ENCODE measurements around the gene NPTN. TPM values are rescaled to one million over a fixed set of nuclear protein-coding genes. Genes with fewer than 3 reads are reported as not detected.

NPTN gene
- total RNA-seq, 4 donors from 2014 or later: 66.6 to 94.3 (median 88.8) TPM

- ATAC-seq (ENCODE audit: low FRiP score): no peak
- DNase-seq (ENCODE audit: low spot score): no peak
- no peak for TF ChIP-seq CTCF (IDR thresholded peaks at IDR 0.05)
These were observed 37.0 kb downstream of the NPTN start for GRCh38 chr15:73596174-73596573.

GRCh38 chr15:73594109-73594508 lies 39.1 kb downstream of the NPTN start:
- ATAC-seq (ENCODE audit: low FRiP score) (no peak), DNase-seq (ENCODE audit: low spot score) (no peak)
- TF ChIP-seq CTCF (IDR thresholded peaks at IDR 0.05): no peak

GRCh38 chr15:73593304-73594074 lies 39.7 kb downstream of the NPTN start:
- no peak for DNase-seq (ENCODE audit: low spot score)
- ATAC-seq (ENCODE audit: low FRiP score): no peak
- TF ChIP-seq CTCF (IDR thresholded peaks at IDR 0.05): no peak

- no peak for ATAC-seq (ENCODE audit: low FRiP score)
- TF ChIP-seq CTCF (IDR thresholded peaks at IDR 0.05): no peak
- DNase-seq (ENCODE audit: low spot score): no peak
These were observed 42.9 kb downstream of the NPTN start for GRCh38 chr15:73590263-73590662.

- no peak for DNase-seq (ENCODE audit: low spot score)
- no peak for ATAC-seq (ENCODE audit: low FRiP score)
- no peak for TF ChIP-seq CTCF (IDR thresholded peaks at IDR 0.05)
These were observed 43.4 kb downstream of the NPTN start for GRCh38 chr15:73589766-73590165.

GRCh38 chr15:73585871-73586654 lies 47.1 kb downstream of the NPTN start:
- no peak for DNase-seq (ENCODE audit: low spot score)
- TF ChIP-seq CTCF (IDR thresholded peaks at IDR 0.05): no peak
- ATAC-seq (ENCODE audit: low FRiP score): no peak
